HepG2 (cell line): ENCODE data around the gene MAP3K20. TPM values are rescaled to one million over a fixed set of nuclear protein-coding genes. Genes with fewer than 3 reads are reported as not detected.

Source experiments
- ATAC-seq: fragments of 200-7000 bp; cut with Tn5 transposase; 3 replicates; pipeline ENCODE4 v1.9.1; 2020; ENCODE audit warnings: mild to moderate bottlenecking, moderate library complexity
- BruUV-seq: library from RNA; stranded (reverse); fragments of 400-500 nt; replicated peaks from 2 replicates; lab custom pipeline; 2021; lab: Mats Ljungman, UMichigan
- CTCF ChIA-PET: fragments of 300-600 bp; formaldehyde crosslinking; extraction: SDS; loops from one replicate; lab custom pipeline; 2021; ENCODE audit warnings: low total read pairs, inconsistent platforms, low intra/inter-chr PET ratio; lab: Yijun Ruan, JAX
- POLR2A ChIA-PET: fragments of 350-600 bp; sonication (Branson Sonifier 250); formaldehyde crosslinking; loops from one replicate; lab custom pipeline; 2020; ENCODE audit warnings: antibody characterized with exemption, inconsistent platforms; lab: Yijun Ruan, JAX
- DNase-seq: peaks from one replicate; pipeline ENCODE4 v3.0.0-alpha.2; 2015; ENCODE audit warnings: low spot score
- FAIRE-seq: peaks from 3 replicates; lab custom pipeline; 2011; peaks lifted over from hg19 to GRCh38; lab: Jason Lieb, UNC
- H2AFZ ChIP-seq: one replicate; pipeline ENCODE4 v1.6.1; 2011; ENCODE audit warnings: low read length, inconsistent platforms
- H3K27ac ChIP-seq: fragments of 300-600 bp; 3 replicates; pipeline ENCODE4 v1.8.0; 2011; ENCODE audit warnings: mixed run types, mild to moderate bottlenecking, mixed read lengths, low read length, inconsistent platforms; ENCODE audit not compliant: insufficient read depth; ENCODE audit errors: extremely low read length
- H3K27me3 ChIP-seq, 2 experiments: fragments of 200-600 bp in 1 of 2; 2 replicates in 1 of 2; 3 replicates in 1 of 2; pipeline versions ENCODE4 v1.6.0 to v1.8.0; 2011; ENCODE audit warnings: low read length in 2 of 2, mild to moderate bottlenecking in 2 of 2, moderate library complexity in 2 of 2, inconsistent platforms in 1 of 2; ENCODE audit not compliant: insufficient read depth in 2 of 2, control insufficient read depth in 1 of 2
- H3K36me3 ChIP-seq, 2 experiments: fragments of 200-600 bp in 1 of 2; replicated peaks in 1 of 2; 2 replicates in 1 of 2; 3 replicates in 1 of 2; pipeline versions ENCODE4 v1.5.1 to v1.8.0; 2011; ENCODE audit warnings: low read length in 2 of 2, inconsistent platforms in 1 of 2; ENCODE audit not compliant: insufficient read depth in 2 of 2, control insufficient read depth in 1 of 2
- H3K4me1 ChIP-seq: 2 replicates; pipeline ENCODE4 v1.5.1; 2012; ENCODE audit warnings: low read length, inconsistent platforms; ENCODE audit not compliant: insufficient read depth
- H3K4me2 ChIP-seq: 2 replicates; pipeline ENCODE4 v1.6.0; 2011; ENCODE audit warnings: low read depth, low read length, inconsistent platforms
- H3K4me3 ChIP-seq, 3 experiments: fragments of 200-600 bp in 1 of 3; sonication (generic), shearing (Covaris generic) in 1 of 3; replicated peaks in 1 of 3; 2 replicates each; pipeline ENCODE4 v1.5.1; 2011 to 2016; ENCODE audit warnings: low read length in 3 of 3, inconsistent platforms in 2 of 3, low read depth in 2 of 3, mild to moderate bottlenecking in 2 of 3, control low read depth in 1 of 3, mixed read lengths in 1 of 3; ENCODE audit not compliant: insufficient read depth in 1 of 3
- H3K79me2 ChIP-seq: one replicate; pipeline ENCODE4 v1.6.1; 2011; ENCODE audit warnings: low read length, inconsistent platforms; ENCODE audit not compliant: insufficient read depth
- H3K9ac ChIP-seq: 2 replicates; pipeline ENCODE4 v1.6.0; 2011; ENCODE audit warnings: mild to moderate bottlenecking, low read depth, low read length, inconsistent platforms; ENCODE audit not compliant: insufficient read depth
- H3K9me3 ChIP-seq: 2 replicates; pipeline ENCODE4 v1.5.1; 2012; ENCODE audit warnings: mild to moderate bottlenecking, low read length
- H4K20me1 ChIP-seq: 2 replicates; pipeline ENCODE4 v1.6.0; 2011; ENCODE audit warnings: inconsistent platforms, mild to moderate bottlenecking, low read length, moderate library complexity; ENCODE audit not compliant: insufficient read depth
- ADNP ChIP-seq: sonication (generic); formaldehyde crosslinking; IDR thresholded peaks from 2 replicates; pipeline ENCODE4 v1.4.0; 2020; ENCODE audit warnings: missing genetic modification reagents
- ATM ChIP-seq: fragments of 450-650 bp; IDR thresholded peaks from 2 replicates; pipeline ENCODE4 v1.7.1; 2017; ENCODE audit warnings: mild to moderate bottlenecking, borderline replicate concordance
- CEBPB ChIP-seq: IDR thresholded peaks from 2 replicates; pipeline ENCODE4 v1.6.1; 2011; ENCODE audit warnings: low read depth, low read length, improper control_type of control experiment, borderline replicate concordance
- GMEB2 ChIP-seq: IDR thresholded peaks from 2 replicates; pipeline ENCODE4 v1.6.1; 2016; ENCODE audit warnings: missing biosample characterization, missing genetic modification reagents, low read depth
- MED1 ChIP-seq: sonication (generic); formaldehyde crosslinking; IDR thresholded peaks from 2 replicates; pipeline ENCODE4 v1.4.0; 2020; ENCODE audit warnings: missing genetic modification reagents
- MLLT10 ChIP-seq: sonication (generic); formaldehyde crosslinking; IDR thresholded peaks from 2 replicates; pipeline ENCODE4 v1.4.0; 2020; ENCODE audit warnings: missing genetic modification reagents
- NFE2L2 ChIP-seq: fragments of 150-350 bp; IDR thresholded peaks from 2 replicates; pipeline ENCODE4 v1.6.1; 2014; ENCODE audit warnings: low read length
- RARG ChIP-seq: sonication (generic); formaldehyde crosslinking; IDR thresholded peaks from 2 replicates; pipeline ENCODE4 v1.4.0; 2020; ENCODE audit warnings: low read depth, mild to moderate bottlenecking, missing genetic modification reagents
- RXRA ChIP-seq: sonication (generic); formaldehyde crosslinking; IDR thresholded peaks from 2 replicates; pipeline ENCODE4 v1.5.1; 2020; ENCODE audit warnings: missing genetic modification reagents
- SETDB1 ChIP-seq: sonication (generic); formaldehyde crosslinking; IDR thresholded peaks from 2 replicates; pipeline ENCODE4 v1.5.1; 2020; ENCODE audit warnings: missing genetic modification reagents, mild to moderate bottlenecking, borderline replicate concordance
- ZBTB44 ChIP-seq: sonication (generic); formaldehyde crosslinking; IDR thresholded peaks from 2 replicates; pipeline ENCODE4 v1.4.0; 2020; ENCODE audit warnings: missing genetic modification reagents
- ZNF572 ChIP-seq: sonication (generic); formaldehyde crosslinking; IDR thresholded peaks from 2 replicates; pipeline ENCODE4 v1.5.1; 2020; ENCODE audit warnings: mild to moderate bottlenecking, missing genetic modification reagents
- ZNF616 ChIP-seq: sonication (generic); formaldehyde crosslinking; IDR thresholded peaks from 2 replicates; pipeline ENCODE4 v1.5.0; 2020; ENCODE audit warnings: low read depth, mild to moderate bottlenecking, missing genetic modification reagents
- WGBS: methylation state at CpG from one replicate; pipeline ENCODE4 v1.1.6; 2017; ENCODE audit warnings: low lambda C conversion rate; 5-methylcytosine and 5-hydroxymethylcytosine counted together
- in situ Hi-C: cut with HindIII; loops from 2 replicates; pipeline ENCODE4 v1.10.0; 2017; ENCODE audit warnings: low pct_unique_long_range_greater_than_20kb; ENCODE audit not compliant: extremely low pct_ligation_motif_present
- intact Hi-C: fragments of 100-400 bp; cut with micrococcal nuclease; formaldehyde crosslinking; loops from one replicate; pipeline ENCODE4 v1.10.0; 2022; ENCODE audit not compliant: unreplicated experiment
- polyA plus RNA-seq, 8 experiments: library from polyadenylated mRNA; depleted of rRNA in 3 of 8; stranded (reverse) in 7 of 8; unstranded in 1 of 8; fragments of >200 nt; fragmentation: Illumina TruSeq in 4 of 8; extraction: Trizol in 4 of 8; gene quantifications; 2 replicates each; pipeline versions ENCODE4 v1.2.1 to v1.2.3, GENCODE V29; 2011 to 2016; ENCODE audit warnings: low read depth in 4 of 8, missing spikeins in 1 of 8, mixed read lengths in 1 of 8; ENCODE audit not compliant: insufficient read depth in 1 of 8
- total RNA-seq, 5 experiments: library from RNA; depleted of rRNA; stranded (reverse); fragments of >200 nt; fragmentation: Illumina TruSeq; extraction: Trizol; gene quantifications; 2 replicates each; pipeline ENCODE4 v1.2.3, GENCODE V29; 2016; ENCODE audit warnings: low read depth in 1 of 5
- TF ChIP-seq, protein P1 (sequence below): sonication (generic); formaldehyde crosslinking; IDR thresholded peaks from 2 replicates; pipeline ENCODE4 v1.5.0; 2020; ENCODE audit warnings: mild to moderate bottlenecking, missing genetic modification reagents
- TF ChIP-seq, protein P2 (sequence below): sonication (generic); formaldehyde crosslinking; IDR thresholded peaks from 2 replicates; pipeline ENCODE4 v1.5.0; 2020; ENCODE audit warnings: missing genetic modification reagents

Gene MAP3K20
- total and polyA plus RNA-seq, 2 of the 13 experiments (the other 11 are each of a cell fraction or from before 2014, with no cell fraction given) = 5.2 to 13.5 TPM

- POLR2A ChIA-PET = no interaction called here
- Histone ChIP-seq H3K4me2 (no peak overlapping the region), H3K27me3 (no peaks in the 10 kb centered on the region), H2AFZ (no peak overlapping the region), H3K9me3 (peaks cover 38% of the 10 kb centered on the region), H4K20me1 (no peaks in the 10 kb centered on the region), H3K27ac (no peak overlapping the region), H3K4me1 (no peaks in the 10 kb centered on the region), H3K4me3 (no peak overlapping the region), H3K79me2 (no peaks in the 10 kb centered on the region), H3K36me3 (no peaks in the 10 kb centered on the region), H3K9ac (no peak overlapping the region)
- in situ Hi-C loops = no loop called here
- CTCF ChIA-PET = no interaction called here
- no peak for FAIRE-seq
- no TSS peak for BruUV-seq
- intact Hi-C loops = no loop called here
- ATAC-seq = no peak
- 9% methylated on average over 5 of the region's 5 CpGs for whole genome bisulfite sequencing
- DNase-seq = no peak
- TF ChIP-seq GMEB2 (CRISPR knock-in tag) (no peak), RXRA (CRISPR knock-in tag) (no peak), ATM (no peak), ZNF616 (CRISPR knock-in tag) (peak; percentile 100), ZBTB44 (CRISPR knock-in tag) (no peak), MLLT10 (CRISPR knock-in tag) (no peak), RARG (CRISPR knock-in tag) (no peak), MED1 (CRISPR knock-in tag) (no peak), ZNF572 (CRISPR knock-in tag) (no peak), CEBPB (peak; percentile 84), SETDB1 (CRISPR knock-in tag) (peak; percentile 82; the same call in 1 of the 2 replicates), ADNP (no peak), NFE2L2 (no peak)
- TF ChIP-seq, protein P1, sequence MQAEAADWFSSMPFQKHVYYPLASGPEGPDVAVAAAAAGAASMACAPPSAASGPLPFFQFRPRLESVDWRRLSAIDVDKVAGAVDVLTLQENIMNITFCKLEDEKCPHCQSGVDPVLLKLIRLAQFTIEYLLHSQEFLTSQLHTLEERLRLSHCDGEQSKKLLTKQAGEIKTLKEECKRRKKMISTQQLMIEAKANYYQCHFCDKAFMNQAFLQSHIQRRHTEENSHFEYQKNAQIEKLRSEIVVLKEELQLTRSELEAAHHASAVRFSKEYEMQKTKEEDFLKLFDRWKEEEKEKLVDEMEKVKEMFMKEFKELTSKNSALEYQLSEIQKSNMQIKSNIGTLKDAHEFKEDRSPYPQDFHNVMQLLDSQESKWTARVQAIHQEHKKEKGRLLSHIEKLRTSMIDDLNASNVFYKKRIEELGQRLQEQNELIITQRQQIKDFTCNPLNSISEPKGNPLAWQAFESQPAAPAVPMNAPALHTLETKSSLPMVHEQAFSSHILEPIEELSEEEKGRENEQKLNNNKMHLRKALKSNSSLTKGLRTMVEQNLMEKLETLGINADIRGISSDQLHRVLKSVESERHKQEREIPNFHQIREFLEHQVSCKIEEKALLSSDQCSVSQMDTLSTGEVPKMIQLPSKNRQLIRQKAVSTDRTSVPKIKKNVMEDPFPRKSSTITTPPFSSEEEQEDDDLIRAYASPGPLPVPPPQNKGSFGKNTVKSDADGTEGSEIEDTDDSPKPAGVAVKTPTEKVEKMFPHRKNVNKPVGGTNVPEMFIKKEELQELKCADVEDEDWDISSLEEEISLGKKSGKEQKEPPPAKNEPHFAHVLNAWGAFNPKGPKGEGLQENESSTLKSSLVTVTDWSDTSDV (CRISPR knock-in tag) = no peak
- TF ChIP-seq, protein P2, sequence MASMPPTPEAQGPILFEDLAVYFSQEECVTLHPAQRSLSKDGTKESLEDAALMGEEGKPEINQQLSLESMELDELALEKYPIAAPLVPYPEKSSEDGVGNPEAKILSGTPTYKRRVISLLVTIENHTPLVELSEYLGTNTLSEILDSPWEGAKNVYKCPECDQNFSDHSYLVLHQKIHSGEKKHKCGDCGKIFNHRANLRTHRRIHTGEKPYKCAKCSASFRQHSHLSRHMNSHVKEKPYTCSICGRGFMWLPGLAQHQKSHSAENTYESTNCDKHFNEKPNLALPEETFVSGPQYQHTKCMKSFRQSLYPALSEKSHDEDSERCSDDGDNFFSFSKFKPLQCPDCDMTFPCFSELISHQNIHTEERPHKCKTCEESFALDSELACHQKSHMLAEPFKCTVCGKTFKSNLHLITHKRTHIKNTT (CRISPR knock-in tag) = no peak
These were observed 223.0 kb downstream of the MAP3K20 start for GRCh38 chr2:173298536-173299097.
